A204.1 (cell line): ENCODE measurements around the gene FGF10.

ENCODE experiments used
- FAIRE-seq: peaks from 2 replicates; lab custom pipeline; 2012; peaks lifted over from hg19 to GRCh38; lab: Jason Lieb, UNC

FGF10 gene

GRCh38 chr5:44257221-44257620 lies 132.0 kb downstream of the FGF10 start:
- FAIRE-seq = no peak
